GM18870 (cell line): ENCODE data around the gene SUSD4.
"Not testable (repeated sequence)": the region's sequence is repeated elsewhere in the genome, so short reads cannot be mapped to it uniquely, and the experiment has no call there.

Experiments used
- ATAC-seq: cut with Tn5 transposase; IDR thresholded peaks from one replicate; pipeline ENCODE4 v1.9.1; 2021; ENCODE audit warnings: moderate library complexity; ENCODE audit not compliant: unreplicated experiment

Gene SUSD4

DNA sequence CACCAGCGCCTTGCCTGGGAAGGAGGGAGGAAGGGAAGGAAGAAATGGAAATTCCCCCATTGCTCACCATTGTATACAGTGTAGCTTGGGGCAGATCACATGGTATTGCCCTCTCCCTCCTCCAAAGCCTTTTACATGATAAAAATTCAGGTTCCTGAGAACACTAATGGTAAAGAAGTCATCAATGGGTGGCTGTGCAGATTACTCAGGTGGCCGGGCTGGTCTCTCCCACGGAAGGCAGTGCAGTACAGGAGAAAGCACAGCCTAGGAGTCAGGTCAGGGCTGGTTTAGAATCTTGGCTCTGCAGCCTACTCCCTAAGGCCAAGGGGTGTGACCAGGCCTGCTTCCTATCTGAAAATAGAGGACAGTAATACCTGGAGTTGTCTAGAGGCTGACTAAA is 107.9 kb downstream of the SUSD4 start:
- no peak for ATAC-seq

- ATAC-seq = no peak
These were observed 110.1 kb downstream of the SUSD4 start for GRCh38 chr1:223253916-223254315.

GRCh38 chr1:223251387-223251786 is 112.6 kb downstream of the SUSD4 start:
- not testable (repeated sequence) for ATAC-seq

GRCh38 chr1:223250632-223251015 is 113.4 kb downstream of the SUSD4 start:
- no peak for ATAC-seq

DNA sequence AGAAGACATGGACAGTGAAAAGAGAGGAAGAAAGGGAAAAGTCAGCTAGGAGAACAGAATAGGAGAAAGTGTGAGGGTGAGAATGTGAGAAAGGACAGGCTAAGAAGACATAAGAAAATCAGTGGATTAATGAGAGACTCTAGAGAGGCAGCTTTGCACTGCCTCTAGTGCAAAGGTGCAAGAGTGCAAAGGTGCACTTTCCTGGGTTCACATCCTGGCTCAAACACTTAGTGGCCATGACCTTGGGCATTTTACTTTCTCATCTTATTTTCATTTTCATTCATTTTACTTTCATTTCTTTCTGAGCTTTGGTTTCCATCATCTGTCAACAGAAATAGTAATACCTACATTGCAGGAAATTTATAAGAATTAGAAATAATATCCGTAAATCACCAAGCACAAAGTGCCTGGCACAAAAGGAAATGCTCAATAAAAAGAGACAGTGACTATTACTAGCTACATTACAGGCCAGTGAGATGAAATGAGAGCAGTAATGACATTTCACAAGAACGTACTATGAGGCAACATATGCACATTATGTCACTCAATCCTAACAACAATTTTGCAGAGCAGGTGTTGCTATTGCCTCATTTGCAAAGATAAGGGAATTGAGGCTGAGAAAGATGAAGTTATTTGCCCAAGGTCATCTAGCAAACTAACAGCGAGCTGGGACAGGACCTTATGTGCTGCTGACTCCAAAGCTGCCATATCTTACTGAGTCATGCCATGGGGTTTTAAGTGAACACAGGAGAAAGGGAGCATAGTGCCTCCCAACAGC is 113.9 kb downstream of the SUSD4 start:
- ATAC-seq = no peak

- no peak for ATAC-seq
These were observed 115.2 kb downstream of the SUSD4 start for GRCh38 chr1:223248770-223249140.

DNA sequence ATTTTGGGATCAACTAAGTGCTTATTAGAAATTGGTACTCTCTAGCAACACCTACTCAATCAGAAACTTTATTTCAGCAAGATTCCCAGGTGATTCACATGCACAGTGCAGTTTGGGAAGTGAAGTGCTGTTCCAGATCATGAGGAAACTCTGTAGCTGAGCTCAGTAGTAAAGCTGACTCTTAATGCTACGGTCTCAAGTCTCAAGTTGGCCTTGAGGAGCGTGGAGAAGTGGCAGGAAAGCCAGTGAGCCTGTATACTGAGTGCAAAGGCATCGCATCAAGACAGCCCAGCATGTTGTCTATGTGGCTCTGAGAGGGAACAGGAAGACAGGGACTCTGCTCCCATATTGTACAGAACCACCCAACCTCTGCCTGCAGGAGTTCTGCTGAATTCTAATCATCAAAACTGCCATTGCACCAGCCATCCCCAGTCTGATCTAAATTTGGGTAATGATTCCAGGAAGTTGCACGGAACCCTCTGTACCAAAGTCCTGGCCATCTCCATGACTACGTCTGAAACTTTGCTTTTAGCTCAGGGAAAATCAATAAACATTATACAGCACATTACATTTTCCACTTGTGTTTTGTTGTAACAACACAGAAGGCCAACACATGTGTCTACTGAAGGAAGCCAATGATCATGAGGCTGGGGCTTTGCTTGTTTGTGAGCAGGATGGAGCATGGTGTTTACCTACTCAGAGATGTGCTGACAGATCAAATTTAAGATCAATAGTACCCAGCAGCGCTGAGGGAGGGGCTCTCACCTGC is 115.8 kb downstream of the SUSD4 start:
- no peak for ATAC-seq

DNA sequence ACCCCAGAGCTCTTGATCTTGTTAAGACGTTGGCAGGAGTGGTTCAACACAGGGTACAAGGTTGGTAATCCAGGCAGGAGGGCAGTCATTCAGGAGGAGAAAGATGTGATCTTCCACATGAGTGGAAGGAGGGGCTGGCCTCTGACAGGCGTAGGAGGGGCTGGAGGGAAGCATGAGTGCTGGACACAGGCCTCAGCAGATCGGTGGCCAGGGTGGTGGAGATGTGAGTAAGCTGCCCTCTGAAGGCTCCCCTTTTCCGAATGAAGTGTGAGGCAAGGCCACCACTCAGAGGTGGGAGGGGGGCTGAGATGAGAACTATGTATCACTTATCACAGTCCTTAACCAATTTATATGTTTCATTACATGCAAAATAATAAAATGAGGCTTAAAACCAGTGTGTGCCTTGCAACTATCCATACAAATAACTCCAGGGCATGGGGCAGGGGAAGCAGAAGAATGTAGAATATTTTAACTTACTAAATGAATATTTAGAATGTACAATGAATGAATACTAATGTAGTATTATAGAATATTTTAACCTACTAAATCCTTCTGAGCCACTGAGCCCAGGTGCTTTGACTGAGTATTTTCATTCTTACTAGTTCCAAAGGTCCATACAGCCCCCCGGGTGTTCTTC is 117.4 kb downstream of the SUSD4 start:
- no peak for ATAC-seq

- ATAC-seq = no peak
These were observed 118.0 kb downstream of the SUSD4 start for GRCh38 chr1:223245983-223246382.

DNA sequence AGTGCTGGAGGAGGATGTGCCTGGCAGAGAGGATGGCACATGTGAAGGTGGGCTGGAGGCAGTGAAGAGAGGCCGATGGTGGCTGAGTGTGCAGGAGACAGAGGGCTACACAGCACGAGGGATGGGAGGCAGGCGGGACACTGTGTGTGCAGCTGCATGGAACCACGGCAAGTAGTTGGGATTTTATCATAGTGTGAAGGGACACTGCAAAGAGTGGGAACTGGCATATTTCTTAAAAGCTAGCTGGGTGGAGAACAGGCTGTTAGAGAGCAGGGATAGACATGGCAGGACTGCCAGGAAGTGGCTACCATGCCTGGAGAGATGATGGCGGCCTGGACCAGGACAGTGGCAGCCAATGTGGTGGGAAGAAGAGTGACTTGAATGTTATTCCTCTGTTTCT is 118.6 kb downstream of the SUSD4 start:
- ATAC-seq = no peak

DNA sequence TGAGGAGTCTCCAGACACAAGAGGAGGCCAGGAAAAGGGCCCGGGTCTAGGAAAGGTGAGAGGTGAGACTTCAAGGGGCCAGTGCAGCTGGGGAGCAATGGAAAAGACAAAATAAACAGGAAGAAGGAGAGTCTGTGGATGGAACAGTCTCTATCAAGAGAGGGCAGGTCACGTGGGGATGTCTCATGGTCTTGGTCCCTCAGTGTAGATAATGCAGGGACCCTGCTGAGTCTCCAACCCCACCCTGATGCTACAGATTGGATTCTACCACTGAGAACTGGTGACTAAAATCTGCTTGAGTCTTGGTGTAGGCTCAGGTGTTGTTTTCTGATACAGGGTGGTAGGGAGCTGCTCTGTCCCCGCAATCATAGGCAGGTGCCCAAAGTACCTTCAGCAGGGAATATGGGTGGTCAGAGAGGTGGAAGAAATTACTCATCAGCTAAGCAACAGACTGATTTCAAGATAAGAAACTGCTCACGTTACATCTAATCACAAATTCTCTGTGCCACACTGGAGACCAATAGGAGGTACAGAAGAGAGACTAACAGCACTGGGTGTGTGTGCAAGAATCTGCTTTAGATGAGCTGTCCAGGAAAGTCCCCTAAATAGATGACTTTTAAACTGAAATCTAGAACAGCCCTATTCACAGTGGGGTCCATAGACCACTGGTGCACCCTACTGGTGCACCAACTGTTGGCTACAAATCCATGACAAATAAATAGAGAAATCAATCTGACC is 119.4 kb downstream of the SUSD4 start:
- ATAC-seq = peak; percentile 85

DNA sequence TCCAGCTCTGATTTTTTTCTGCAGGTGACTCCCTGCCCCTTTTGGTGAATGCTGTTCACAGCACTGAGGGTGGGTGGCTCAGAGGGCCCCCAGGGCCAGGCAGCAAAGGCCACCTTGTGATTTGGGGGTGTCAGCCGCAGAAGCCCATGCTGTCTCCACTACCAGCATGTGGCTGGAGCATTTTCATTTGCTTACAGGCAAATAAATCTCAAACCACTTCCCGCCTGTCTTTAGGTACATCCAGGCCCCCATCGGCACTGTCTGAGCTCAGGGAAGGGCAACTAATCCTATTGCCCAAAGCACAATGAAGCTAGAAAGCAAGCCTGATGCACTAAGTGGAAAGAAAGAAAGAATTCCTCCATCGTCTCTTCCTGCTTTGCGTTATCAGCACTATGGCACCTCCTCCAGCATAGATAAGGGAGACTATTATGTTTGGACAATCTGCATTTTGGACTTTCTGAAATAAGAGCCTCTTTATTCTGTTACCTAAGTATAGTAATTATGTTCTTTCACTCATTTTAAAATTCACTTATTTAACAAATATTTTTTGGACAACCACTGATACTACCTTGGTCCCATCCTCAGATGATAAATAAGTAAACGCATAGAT is 120.4 kb downstream of the SUSD4 start:
- no peak for ATAC-seq

DNA sequence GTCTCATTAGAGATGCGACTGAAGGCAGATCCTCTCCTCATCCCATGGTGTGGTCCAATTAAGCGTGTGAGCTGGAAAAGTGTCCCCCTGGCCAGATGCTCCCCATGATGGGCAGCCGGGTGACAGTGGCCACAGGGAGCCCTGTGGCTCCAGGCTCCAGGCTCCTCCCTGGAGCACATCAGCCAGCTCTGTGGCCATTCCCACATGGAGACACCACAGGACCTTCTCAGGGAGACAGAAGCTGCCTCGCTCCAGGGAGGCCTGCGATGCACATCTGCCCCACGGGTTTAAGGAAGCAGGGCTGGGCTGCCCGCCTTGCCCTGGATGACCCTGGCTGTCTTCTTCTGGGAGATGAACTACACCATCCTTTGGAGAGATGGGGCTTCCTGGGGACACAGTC is 121.0 kb downstream of the SUSD4 start:
- no peak for ATAC-seq

DNA sequence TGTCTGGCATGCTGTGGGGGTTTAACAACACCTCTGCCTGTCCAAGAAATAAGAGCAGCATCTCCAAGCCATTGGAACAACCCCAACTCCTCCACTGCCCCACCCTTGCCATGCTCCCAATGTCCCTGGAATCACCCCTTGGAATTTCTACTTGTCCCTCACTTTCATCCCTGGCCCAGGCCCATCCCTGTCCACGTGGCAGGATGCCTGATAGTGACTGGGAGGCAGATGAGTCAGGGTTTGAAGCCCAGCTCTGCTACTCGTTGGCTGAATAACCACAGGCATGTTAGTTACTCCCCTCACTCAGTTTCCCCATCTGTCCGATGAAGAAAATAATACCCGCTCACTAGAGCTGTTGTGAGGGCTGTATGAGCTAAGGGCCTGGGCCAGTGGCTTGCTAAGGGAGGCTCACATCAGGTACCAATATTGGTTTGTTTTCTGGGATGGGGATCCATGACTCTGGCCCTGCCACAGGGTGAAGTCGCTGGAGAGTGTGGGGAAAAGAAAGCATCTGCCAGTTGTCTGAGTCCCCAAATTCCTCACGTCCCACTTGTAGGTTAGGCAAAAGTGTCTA is 121.5 kb downstream of the SUSD4 start:
- no peak for ATAC-seq

DNA sequence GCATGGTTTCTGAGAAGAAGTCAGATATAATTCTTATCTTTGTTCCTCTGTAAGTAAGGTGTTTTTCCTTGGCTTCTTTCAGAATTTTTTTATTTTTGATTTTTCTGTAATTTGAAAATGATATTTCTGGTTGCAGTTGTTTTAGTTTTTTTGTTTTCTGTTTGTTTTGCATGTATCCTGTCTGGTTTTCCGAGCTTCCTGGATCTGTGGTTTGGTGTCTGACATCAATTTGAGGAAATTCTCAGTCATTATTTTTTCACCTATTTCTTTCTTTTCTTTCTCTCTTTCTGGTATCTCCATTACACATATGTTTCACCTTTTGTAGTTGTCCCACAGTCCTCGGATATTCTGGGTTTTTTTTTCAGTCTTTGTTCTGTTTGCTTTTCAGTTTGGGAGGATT is 123.9 kb downstream of the SUSD4 start:
- ATAC-seq = no peak

GRCh38 chr1:223235091-223235490 is 128.9 kb downstream of the SUSD4 start:
- no peak for ATAC-seq

DNA sequence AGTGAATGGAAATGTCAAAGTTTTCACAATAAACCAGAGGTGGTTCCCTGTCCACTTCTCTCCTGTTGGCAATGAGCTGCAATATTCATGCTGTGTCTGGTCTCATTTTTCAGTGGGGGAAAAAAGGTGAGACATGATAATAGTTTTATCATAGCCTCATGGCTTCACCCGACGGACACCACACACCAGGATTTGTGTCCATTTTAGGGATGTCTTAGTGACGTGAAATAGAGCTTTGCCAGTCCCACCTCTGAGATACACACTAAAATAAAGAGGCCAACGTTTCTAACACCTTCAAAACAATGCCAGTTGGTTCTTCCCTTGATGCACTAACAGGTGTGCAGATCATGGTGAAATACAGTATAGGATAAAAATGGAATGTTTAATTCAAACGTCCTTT is 129.4 kb downstream of the SUSD4 start:
- ATAC-seq = no peak

DNA sequence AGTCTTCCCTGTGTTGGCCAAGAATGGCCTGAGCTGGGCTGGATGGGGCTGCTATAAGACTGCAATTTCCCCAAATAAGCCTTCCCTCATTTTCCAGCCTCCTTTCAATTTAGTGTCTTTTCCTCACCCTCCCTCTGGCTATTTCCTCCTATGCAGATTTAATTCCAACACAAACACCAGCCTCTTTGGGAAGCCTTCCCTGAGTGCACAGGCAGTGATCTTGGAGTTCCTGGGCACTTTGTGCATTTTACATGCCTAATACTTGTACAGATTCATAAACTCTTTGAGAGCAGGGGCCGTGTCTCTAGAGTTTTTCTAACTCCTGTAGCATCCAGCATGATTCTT is 129.8 kb downstream of the SUSD4 start:
- ATAC-seq = no peak

DNA sequence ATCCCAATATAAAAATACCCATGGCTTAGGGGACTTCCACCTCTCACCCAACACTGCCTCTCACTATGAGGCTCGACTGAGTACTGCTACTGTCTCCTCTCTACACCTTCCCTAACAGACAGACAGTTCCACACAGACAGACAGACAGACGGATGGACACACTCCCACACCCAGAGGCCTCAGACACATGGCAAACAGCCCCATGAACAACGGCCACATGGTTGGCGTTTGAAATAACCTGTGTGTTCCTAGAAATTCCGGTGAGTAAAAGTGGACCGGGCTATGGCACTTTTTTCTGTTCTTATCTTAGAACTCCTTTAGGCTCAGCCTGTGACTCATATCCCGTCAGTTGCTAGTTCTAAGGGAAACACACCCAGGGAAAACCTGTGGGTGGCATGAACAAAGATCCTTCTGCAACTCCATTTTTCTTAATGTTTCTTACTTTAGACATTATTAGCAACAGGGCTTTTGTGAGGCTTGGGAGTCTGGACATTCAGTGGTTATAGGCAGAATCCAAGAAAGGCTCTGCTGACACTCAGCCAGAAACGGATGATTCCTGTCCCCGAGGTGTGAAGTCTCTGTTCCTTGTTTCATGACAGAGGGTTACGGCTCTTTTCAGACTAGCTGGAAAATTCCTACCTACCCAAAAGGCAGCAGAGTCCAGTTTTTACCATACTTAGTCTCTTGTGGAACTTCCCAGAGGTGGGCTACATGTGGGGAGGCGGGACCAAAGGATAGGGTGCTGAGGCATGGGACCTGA is 130.4 kb downstream of the SUSD4 start:
- ATAC-seq = no peak

GRCh38 chr1:223233019-223233409 is 131.0 kb downstream of the SUSD4 start:
- no peak for ATAC-seq
